PC-3 (cell line): ENCODE results near the gene TTC7B.

Experiments used
- CTCF ChIP-seq: fragments of 300-600 bp; sonication (generic); conservative IDR thresholded peaks from 2 replicates; pipeline ENCODE4 v1.5.1; 2017; ENCODE audit warnings: antibody characterized with exemption, low read depth, mild to moderate bottlenecking, low read length
- EZH2 ChIP-seq: fragments of 300-600 bp; sonication (generic); IDR thresholded peaks from one replicate; pipeline ENCODE4 v1.6.1; 2017; ENCODE audit warnings: antibody characterized with exemption, mild to moderate bottlenecking, low read length; ENCODE audit not compliant: unreplicated experiment

GRCh38 chr14:90782892-90783291 is 33.3 kb downstream of the TTC7B start:
- no peak for TF ChIP-seq CTCF
- TF ChIP-seq EZH2, result no peak
